NK-92 treated with Interleukin-12 subunit alpha and Interleukin-12 subunit beta, amount 100 ng/mL, for 24 hours (cell line): ENCODE results near the gene ARHGAP22.

Experiments
- DNase-seq: peaks from one replicate; lab custom pipeline; 2025; lab: John Stamatoyannopoulos, UW

Gene ARHGAP22

DNA sequence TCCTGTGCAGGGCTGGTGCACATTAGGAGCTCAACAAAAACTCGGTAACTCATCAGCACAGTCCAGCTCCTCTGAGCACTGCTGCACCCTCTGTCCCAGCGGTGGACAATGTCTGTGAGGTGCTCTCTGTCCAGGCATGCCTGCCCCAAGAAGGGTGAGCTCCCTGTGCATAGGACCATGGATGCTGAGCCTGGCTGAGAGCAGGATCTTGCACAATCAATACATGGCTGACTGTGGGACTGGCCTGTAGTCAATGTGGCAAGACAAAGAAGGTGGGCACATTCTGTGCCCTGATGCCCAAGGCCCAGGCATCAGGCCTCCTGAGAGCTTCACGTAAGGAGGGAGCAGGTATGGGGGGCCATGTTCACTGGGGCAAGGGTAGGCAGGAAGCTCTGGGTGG is 17.1 kb downstream of the ARHGAP22 start:
- no peak for DNase-seq

- no peak for DNase-seq
Measured at GRCh38 chr10:48587101-48587500, 17.8 kb downstream of the ARHGAP22 start.

GRCh38 chr10:48582970-48583369 is 21.9 kb downstream of the ARHGAP22 start:
- no peak for DNase-seq

GRCh38 chr10:48580236-48580635 is 24.6 kb downstream of the ARHGAP22 start:
- no peak for DNase-seq

DNA sequence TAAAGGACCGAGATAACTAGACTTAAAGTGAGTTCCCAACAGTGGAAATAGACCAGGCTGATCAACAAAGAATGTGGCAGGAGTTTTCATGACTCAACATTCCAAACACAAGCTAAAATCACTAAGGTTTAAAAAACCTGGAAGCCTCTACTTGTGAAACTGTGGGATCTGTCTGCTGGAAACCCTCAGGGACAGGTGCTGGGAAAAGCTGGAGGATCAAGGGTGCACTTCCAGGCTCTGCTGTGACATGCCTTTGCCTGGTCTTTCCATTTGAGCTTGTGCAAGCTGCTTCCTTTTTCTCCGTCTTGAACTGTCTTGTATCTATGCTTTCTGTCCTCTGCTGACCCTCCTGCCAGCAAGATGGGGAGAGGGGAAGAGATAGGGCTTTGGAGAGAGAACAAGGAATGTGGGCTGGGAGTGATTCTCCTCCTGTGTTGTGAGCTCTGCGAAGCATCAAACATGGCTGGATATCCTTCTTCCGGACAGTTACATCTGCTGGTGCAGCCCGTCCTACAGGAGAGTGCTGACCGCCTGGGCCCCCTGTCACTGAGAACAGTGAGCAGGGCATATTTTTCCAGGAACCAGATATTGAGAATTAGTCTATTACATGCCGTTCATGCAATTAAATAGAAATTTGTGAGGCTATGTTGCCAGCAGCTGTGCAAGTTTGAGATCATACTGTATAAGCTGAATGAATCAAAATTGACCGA is 25.5 kb downstream of the ARHGAP22 start:
- no peak for DNase-seq

DNA sequence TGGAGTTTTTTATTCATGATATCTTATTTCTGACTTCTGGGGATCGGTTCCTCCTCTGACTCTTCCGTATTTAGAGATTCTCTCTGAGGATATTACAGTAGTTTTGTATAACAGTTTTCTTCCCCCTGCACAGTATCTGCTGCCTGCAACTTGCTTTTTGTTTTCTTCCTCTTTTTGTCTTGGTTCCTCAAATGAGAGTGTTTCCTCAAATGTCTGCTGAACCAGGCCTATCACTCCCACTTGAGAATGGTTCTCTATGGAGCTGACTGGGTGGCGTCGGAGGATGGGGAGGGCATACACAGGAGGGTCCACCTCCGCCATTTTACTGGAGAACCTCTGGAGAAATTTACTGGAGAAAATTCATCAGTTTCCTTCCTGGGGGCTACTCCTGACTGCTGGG is 27.7 kb downstream of the ARHGAP22 start:
- DNase-seq, result no peak

DNA sequence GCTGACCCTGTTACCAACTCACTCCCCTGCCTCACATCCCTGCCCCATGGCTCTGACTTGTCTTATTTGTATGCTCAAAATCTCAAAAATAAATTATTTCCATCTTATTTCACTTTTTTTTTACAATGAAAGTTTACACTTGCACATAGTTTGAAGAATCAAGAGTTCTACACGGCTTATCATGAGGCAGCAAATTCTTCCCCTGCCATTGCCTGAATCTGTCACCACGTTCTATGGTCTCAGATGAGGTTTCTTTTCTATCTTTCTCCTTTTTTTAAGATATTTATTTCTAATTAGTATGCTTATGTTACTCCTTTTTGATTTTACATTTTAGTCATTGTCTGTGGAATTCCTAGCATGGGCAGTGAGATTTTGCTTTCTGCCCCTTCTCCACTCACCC is 28.4 kb downstream of the ARHGAP22 start:
- no peak for DNase-seq

GRCh38 chr10:48575901-48576300 is 29.0 kb downstream of the ARHGAP22 start:
- DNase-seq, result no peak

DNA sequence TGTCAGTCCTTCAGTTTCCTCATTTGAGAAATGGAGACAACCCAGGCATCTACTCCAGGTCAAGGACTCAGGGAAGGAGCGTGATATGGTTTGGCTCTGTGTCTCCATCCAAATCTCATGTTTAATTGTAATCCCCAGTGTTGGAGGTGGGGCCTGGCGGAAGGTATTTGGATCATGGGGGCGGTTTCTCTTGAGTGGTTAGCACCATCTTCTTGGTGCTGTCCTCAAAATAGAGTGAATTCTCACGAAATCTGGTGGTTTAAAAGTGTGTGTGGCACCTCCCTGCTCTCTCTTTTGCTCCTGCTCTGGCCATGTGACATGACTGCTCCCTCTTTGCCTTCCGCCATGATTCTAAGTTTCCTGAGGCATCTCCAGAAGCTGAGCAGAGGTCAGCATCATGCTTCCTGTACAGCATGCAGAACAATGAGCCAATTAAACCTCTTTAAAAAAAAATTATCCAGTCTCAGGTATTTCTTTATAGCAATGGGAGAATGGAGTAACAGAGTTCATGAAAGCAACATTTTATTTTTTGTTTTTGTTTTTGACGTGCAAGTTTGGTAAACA is 30.0 kb downstream of the ARHGAP22 start:
- DNase-seq, result no peak

DNA sequence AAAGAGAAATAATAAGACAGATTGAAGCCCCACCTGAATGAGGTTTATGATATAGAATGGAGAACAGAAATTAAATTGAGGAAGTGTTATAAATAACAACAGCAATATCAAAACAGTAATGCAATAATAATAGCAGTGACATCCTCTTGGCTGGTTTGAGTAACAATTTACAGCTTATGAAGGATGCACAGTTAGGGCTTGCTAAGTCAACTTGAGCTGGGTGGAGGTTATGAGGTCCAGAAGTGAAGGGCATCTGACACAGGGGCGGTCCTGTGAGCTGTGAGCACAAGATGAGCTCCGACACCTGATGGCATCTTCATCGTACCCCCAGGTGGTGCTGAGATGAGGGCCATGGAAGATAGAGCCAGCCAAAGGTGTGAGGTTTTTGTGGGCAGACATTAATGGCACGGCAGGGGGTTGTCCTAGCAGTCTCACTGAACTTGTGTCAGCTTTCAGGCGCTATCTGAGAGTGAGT is 30.5 kb downstream of the ARHGAP22 start:
- DNase-seq, result no peak

- DNase-seq, result no peak
Measured at GRCh38 chr10:48573045-48573444, 31.8 kb downstream of the ARHGAP22 start.

DNA sequence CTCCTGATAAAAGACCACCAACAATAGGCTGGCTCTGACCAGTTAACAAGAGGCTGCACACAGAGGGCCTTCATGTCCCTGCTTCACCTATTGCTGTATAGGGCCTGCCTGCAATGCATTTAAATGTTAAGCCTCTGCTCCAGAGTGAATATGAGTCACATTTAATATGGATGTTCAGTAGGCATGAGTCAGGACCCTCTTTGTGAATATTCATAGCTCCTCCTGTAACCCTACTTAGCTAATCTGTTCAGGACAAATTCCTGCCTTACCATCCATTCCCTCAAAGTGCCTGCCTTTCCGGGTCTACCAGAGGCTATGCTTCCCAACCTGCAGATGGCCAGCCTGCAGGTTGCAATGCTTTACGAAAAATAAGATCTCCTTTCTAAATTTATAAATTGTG is 32.5 kb downstream of the ARHGAP22 start:
- no peak for DNase-seq

GRCh38 chr10:48568546-48568945 is 36.3 kb downstream of the ARHGAP22 start:
- DNase-seq, result no peak

DNA sequence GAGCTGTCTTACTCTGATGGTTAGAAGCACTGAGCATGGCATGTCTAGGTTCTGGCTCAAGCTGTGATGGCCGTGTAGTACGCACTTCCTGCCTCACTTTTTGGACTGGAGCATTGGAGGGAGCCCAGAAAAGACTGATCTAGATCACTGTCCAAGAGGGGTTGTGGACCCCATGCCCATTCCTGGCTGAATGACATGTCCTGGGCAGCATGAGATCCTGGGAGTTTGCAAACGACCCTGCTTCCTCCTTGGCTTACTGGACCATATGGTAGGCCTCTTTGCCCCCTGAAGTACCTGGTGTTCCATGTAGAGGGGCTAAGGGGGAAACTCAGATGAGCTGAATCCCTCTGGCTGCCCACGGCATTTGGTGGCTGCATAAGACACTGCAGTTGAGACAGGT is 36.7 kb downstream of the ARHGAP22 start:
- no peak for DNase-seq

DNA sequence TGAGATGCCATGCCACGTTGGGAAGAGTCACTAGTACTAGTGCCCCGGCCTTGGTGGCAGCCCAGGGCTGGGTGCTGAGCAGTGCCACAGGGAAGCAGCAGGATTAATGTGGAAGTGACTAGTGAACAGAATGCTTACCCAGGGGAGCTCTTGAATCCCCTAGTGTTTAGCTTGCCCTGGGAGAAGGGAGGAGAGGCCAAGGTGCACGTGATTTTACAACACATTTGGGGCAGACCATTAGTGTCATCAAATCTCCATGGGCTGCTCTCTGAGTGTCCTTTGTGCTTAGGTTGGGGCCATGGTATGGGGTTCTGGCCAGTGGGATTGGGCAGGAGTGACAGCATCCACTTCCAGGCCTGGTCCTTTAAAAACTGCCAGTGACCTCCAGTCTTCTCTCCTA is 37.5 kb downstream of the ARHGAP22 start:
- DNase-seq, result no peak

GRCh38 chr10:48564466-48565160 is 40.3 kb downstream of the ARHGAP22 start:
- DNase-seq, result no peak

GRCh38 chr10:48557511-48558123 is 47.3 kb downstream of the ARHGAP22 start:
- DNase-seq, result no peak

DNA sequence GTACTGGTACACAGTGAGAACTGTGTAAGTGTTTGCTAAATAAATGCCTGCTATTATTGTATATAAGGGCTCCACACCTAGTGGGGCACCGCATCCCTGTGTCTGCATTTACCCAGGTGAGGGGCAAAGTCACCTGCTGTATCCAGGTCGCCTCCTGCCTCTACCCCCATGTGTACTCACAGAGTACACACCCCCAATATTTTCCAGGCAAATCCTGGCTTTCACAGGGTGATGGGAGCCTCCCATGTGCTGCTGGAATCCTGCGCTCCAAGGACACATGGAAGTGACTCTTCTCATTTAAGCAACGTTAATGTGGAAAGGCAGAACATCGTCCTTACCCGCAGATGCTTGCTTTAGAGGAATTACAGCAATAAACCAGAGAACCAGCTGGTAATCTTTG is 48.2 kb downstream of the ARHGAP22 start:
- no peak for DNase-seq

- DNase-seq, result no peak
Measured at GRCh38 chr10:48556065-48556464, 48.8 kb downstream of the ARHGAP22 start.

DNA sequence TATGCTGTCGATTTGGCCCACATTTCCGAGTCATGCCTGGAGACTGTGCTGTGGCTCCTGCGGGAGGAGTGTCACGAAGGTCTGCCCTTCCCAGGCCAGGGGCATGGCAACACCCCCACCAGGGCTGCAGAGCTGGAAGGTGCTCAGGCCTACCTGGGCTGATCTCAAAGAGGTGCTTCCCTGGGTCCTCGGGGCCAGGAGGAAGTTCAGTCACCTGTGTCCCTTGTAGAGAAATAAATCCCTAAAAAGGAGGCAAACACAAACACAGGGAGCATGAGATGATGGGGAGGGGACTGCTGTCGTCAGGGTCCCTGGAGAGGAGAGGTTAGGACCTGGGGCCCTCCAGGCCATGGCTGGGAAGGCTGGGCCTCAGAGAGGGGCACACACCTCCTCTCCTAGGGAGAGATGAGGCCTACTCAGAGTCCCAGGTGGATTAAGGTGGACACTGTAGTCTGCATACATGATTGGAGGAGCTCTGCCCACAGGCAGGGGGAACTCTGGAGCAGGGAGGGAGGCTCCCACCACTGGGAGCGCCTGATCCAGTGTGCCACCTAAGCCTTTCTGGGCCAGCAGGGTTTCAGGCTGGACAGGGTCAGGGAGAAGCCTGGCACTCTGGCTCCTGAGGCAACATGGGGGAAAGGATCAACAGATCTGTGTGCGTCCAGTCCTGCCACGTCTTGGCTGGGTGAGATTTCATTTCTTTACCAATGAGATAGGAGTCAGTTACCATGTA is 49.4 kb downstream of the ARHGAP22 start:
- DNase-seq, result no peak

- DNase-seq, result no peak
Measured at GRCh38 chr10:48554656-48555055, 50.2 kb downstream of the ARHGAP22 start.

GRCh38 chr10:48554246-48554645 is 50.6 kb downstream of the ARHGAP22 start:
- DNase-seq, result no peak
